GM19397 (cell line): ENCODE results near the gene STATH.
"Not testable (repeated sequence)": the region's sequence is repeated elsewhere in the genome, so short reads cannot be mapped to it uniquely, and the experiment has no call there.

ENCODE experiments used
- ATAC-seq: cut with Tn5 transposase; IDR thresholded peaks from one replicate; pipeline ENCODE4 v1.9.1; 2021; ENCODE audit warnings: mild to moderate bottlenecking, moderate library complexity; ENCODE audit not compliant: unreplicated experiment

STATH gene, protein sequence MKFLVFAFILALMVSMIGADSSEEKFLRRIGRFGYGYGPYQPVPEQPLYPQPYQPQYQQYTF

DNA sequence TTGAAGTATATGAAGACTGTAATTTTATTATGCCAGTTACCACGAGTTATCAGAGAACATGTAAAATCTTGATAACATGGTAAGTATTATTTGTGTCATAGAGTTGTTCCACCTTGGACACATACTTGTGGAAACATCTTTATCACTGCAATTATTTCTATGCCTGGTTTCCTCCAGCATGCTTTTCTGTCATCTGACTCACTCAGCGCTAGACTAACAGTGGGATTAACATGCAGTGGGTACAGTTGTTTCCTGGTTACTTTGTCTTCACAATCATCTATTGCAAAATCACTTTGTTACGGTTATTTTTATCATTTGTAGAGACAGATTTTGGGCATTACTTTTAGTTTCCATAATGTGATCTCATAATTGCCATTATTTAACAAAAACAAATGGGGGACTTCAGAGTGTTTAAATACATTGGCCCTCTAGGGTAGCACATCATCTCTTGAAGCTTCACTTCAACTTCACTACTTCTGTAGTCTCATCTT is at the start of gene STATH:
Gene STATH, plus strand, starts transcription at position 441 of the 491 bp plus-strand sequence. CDS start 2,472 bp downstream, outside the sequence.
- no peak for ATAC-seq

DNA sequence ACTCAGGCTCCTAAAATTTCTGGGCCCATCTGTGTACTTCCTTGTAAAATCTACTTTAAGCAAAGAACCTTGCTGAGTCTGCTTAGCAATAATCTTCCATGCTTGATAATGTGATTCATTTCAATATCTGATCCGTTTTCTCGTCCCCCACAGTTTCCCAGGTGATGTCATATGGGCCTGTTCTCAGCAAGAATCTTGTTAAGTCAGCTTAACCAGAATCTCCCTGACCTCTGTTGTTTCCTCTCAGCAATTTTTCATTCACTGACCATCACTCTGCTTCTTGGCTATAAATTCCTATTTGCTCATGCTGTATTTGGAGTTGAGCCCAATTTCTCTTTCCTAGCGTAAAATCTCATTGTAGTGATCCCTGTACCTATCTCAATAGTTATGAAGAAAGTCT is 44.2 kb upstream of the STATH start:
- no peak for ATAC-seq

DNA sequence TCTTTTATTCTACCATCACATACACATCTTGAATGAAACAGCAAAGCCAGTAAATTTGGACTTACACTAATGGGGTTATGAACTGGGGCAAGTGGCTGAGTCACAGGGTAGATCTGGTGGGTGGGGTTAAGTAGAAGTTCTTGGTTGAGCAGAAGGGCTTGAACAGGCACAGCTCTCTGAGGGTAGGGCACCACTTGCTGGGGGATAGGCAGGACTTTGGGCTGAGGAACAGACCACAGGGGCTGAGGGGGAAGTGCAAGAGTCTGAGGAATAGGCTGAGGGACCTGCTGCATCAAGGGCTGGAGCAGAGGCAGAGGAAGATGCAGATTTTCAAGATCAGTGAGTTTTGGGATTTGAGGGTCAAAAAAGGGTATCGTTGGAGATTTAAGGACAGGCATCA is 38.6 kb upstream of the STATH start:
- no peak for ATAC-seq

DNA sequence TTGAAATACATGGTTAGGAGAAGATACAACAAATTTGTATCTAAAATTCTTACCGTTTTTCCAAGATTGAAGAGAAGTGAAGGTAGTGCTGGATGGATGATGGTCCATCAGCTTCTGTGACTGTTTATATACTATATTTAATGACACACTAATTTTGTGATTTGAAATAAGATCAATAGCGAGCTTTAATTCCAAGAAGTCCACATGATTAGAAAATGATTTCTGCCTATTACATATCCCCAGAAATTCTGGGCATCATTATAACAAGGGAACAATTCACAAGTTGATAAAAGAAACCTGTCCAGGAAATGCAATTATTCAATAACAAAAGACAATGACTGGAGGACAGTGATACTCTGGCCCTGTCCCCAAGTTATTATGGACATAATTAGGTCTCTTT is 30.1 kb upstream of the STATH start, which contains the start of gene CSN2:
Gene CSN2, minus strand, starts transcription at position 101 of the 400 bp plus-strand sequence. CDS start 4,733 bp downstream, outside the sequence.
- no peak for ATAC-seq

DNA sequence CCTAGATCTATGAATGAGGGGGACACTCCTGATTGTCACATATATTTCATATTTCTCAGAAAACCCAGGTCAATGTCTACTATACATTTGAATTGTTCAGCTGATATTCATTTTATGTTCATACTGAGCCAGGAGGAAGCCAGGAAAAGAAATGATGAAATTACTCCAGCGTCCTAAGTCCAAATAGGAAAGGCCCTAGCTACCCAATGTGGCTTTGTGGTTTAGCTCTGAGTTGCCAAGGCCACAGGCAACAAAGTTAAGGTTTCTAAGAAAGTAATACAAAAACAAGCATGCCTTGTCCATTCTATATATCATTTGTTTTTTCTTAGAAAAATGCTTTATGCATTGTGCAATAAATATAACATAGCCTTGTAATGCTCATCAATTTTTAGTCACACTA is 25.7 kb upstream of the STATH start:
- ATAC-seq = no peak

DNA sequence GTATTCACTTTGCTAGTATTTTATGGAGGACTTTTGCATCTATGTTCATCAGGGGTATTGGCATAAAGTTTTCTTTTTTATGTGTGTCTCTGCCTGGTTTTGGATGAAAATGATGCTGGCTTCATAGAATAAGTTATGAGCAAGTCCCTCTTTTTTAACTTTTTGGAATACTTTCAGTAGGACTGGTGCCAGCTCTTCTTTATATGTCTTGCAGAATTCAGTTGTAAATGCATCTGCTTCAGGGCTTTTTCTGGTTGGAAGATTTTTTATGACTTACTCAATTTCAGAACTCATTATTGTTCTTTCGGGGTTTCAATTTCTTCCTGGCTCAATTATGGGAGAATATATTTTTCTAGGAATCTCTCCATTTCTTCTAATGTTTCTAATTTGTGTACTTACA is 21.1 kb upstream of the STATH start:
- ATAC-seq = no peak

DNA sequence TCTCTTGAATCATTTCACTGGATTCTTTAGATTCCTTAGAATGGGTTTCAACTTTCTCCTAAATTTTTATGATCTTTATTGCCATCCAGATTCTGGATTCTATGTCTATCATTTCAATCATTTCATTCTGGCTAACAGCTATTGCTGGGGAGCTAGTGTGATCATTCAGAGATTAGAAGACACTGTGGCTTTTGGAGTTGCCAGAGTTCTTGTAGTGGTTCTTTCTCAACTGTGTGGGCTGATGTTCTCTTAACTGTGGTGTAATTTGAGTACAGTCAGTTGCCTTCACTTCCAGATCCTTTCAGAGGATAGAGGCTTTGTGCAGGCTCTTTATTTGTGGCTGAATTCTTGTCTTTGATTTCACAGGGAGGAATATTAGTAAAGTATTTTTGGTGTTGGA is 18.2 kb upstream of the STATH start:
- no peak for ATAC-seq

DNA sequence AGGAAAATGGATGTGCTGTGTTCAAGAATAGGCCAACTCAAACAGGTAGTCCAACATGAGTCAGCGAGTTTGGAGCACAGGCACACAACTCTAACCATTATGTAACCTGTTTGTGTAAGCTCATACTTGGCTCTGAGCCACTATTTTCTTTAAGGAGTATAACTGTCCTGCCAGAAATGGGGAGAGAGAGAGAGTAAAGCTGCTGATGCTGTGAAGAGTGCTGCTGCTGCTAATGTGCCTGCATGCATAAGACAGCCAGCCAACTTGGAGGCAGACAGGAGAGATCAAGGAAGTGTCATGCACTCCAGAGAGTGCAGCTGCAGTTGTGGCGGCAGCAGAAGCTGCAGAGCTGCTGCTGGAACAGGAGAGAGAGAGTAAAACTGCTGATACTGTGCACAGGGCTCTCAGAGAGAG is 11.7 kb upstream of the STATH start:
- no peak for ATAC-seq

DNA sequence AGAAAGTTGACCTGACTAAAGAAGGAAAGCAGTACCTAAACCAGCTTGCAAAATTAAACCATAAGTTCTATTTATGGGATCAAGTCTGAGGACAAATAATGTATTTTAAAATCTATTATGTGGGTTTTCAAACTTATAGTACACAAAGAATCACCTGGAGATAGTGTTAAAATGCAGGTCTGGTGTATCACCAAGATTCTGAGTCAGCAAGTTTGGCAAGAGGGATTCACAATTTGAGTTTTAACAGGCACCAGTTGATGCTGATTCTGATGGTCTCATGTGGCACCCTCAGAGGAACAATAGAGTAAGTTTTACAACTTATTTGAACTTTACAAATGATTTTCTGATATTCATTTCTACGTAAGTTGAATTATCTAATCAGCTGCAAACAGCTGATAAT is 9.1 kb upstream of the STATH start:
- ATAC-seq = no peak

DNA sequence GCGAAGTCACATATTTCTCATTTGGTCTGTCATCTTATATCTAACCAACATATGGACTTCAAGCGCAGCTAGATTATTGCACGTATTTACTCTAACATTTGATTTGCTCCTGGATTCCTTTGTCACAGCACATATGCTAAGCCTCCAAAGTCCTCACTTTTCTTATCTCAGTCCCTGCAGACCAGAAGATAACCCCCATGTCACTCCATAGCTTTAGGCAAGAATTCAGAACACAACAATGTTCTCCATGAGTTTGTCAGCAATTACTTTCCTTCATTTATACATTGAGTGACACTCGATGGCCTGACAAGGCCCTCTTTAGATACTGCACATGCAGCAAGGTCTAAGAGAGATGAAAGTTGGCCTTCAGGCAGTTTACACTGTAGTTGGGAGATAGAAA is 4.8 kb upstream of the STATH start:
- no peak for ATAC-seq

DNA sequence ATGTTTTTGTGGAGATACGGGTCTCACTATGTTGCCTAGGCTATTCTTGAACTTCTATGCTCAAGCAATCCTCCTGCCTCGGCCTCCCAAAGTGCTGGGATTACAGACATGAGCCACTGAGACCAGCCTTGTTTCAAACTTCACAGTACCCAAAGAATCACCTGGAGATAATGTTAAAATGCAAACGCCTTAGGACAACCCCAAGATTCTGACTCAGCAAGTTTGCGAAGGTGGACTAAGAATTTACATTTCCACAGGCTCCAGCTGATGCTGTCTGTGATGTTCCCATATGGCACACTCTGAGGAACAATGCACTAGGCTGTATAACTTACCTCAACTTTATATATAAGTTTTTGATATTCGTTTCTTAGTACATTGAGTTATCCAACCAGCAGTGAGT is 984 bp upstream of the STATH start:
- ATAC-seq = no peak

DNA sequence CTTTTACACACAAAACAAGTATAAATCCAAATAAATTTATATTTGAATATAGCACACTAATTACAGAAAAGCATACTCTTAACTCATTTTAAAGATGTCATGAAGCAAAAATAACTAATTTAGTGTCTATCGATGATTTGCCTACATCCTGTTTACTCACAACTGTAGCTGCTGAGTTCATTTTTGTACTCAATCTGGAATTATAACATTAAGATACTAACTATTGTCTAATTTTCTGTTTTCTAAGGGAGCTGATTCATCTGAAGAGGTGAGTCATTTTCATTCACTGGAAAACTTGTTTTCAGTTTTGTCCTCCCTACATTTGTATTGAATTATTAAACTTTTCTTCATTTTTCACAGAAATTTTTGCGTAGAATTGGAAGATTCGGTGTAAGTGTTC is 3.7 kb downstream of the STATH start:
- no peak for ATAC-seq

DNA sequence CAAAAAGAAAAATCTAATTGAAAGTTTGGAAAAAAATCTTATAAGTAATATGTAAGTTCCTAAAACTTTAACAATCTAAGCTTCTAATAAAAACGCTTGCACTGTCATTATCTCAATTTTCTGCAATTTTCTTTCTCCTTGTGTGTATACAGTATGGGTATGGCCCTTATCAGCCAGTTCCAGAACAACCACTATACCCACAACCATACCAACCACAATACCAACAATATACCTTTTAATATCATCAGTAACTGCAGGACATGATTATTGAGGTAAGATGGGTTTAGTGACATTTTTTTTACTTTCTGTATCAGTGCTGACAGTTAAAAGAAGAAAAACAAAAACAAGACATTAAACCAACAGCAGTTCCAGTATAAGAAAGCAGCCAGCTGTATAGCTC is 4.9 kb downstream of the STATH start:
- no peak for ATAC-seq

DNA sequence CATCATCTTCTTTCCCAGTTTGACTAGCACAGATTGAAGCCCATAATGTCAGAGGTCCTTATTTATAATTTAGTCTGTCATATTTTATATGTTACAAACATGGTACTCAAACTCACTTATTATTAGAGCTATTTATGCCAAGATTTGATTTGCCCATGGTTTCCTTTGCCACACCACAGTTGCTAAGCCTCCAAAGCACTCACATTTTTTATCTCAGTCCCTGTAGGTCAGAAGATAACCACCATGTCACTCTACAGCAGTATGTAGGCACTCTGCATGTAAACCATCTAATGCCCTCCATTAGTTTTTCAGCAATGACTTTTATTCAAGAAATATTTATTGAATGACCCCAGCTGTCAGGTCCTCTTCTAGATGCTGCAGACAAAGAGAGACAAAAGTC is 6.7 kb downstream of the STATH start:
- no peak for ATAC-seq

DNA sequence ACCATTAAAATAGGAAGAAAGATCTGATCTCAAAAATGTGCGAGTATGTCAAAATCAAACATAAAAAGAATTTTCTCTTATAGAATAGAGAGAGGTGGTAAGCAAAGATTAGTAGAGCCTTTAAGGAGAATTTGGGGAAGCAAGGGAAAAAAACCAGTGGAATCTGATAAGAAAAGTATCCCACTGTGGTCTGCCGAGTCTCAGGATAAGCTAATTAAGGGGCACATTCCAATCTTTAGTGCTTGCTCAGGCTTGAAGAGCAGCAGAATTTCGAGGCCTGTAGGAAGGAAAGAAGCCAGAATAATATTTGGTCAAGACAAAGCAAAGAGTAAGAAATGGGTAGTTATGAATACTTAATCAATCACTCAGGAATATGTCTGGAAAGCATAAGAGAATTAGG is 13.0 kb downstream of the STATH start:
- ATAC-seq = no peak

DNA sequence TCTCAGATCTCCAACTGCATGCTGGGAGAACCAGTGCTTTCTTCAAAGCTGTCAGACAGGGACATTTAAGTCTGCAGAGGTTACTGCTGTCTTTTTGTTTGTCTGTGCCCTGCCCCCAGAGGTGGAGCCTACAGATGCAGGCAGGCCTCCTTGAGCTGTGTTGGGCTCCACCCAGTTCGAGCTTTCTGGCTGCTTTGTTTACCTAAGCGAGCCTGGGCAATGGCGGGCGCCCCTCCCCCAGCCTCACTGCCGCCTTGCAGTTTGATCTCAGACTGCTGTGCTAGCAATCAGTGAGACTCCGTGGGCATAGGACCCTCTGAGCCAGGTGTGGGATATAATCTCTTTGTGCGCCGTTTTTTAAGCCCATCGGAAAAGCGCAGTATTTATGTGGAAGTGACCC is 23.2 kb downstream of the STATH start:
- not testable (repeated sequence) for ATAC-seq

DNA sequence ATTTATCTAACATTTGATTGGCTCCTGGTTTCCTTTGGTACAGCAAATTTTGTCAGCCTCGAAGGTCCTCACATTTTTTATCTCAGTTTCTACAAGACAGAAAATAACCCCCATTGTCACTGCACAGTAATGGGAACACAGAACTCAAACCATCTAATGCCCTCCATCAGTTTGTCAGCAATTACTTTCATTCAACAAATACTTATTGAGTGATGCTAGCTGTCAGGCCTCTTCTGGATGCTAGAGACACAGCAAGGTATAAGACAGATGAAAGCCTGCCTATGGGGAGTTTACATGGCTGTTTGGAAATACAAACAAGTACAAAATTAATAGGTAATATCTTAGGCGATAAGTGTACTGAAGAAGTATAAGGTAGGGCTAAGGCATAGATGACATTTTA is 27.5 kb downstream of the STATH start:
- no peak for ATAC-seq

DNA sequence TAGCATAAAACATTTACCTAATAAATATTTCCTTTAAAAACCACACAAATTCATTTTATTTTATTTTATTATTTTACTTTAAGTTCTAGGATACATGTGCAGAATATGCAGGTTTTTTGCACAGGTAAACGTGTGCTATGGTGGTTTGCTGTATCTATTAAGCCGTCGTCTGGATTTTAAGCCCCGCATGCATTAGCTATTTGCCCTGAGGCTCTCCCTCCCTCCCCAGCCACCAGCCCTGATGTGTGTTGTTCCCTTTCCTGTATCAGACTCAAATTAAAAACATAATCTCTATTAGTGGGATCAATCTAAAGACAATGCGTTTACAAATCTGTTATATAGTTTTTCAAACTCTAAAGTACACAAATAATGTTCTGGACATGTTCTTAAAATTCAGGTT is 31.2 kb downstream of the STATH start:
- no peak for ATAC-seq

DNA sequence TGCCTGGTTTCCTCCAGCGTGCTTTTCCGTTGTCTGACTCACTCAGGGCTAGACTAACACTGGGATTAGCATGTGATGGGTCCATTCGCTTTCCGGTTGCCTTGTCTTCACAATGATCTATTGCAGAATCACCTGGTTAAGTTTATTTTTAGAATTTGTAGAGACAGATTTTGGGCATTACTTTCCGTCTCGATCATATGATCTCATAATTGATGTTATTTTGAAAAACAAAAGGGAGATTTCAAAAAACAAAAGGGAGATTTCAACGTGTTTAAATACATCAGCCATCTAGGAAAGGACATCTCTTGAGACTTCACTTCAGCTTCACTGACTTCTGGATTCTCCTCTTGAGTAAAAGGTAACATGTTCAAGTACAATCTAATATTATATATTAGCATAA is 32.4 kb downstream of the STATH start, which contains the start of gene HTN3:
Gene HTN3, plus strand, starts transcription at position 301 of the 400 bp plus-strand sequence. CDS start 2,282 bp downstream, outside the sequence.
- not testable (repeated sequence) for ATAC-seq

DNA sequence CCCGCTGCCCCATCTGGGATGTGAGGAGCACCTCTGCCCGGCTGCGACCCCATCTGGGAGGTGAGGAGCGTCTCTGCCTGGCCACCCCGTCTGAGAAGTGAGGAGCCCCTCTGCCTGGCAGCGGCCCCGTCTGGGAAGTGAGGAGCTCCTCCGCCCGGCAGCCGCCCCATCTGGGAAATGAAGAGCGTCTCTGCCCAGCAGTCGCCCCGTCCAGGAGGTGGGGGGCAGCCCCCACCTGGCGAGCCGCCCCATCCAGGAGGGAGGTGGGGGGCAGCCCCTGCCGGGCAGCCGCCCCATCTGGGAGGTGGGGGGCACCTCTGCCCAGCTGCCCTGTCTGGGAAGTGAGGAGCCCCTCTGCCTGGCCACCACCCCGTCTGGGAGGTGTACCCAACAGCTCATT is 41.8 kb downstream of the STATH start:
- not testable (repeated sequence) for ATAC-seq

DNA sequence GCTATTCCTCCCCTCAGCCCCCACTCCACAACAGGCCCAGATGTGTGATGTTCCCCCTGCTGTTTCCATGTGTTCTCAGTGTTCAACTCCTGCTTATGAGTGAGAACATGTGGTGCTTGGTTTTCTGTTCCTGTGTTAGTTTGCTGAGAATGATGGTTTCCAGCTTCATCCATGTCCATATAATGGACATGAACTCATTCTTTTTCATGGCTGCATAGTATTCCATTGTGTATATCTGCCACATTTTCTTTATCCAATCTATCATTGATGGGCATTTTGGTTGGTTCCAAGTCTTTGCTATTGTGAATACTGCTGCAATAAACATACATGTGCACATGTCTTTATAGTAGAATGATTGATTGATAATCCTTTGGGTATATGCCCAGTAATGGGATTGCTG is 44.2 kb downstream of the STATH start:
- not testable (repeated sequence) for ATAC-seq

DNA sequence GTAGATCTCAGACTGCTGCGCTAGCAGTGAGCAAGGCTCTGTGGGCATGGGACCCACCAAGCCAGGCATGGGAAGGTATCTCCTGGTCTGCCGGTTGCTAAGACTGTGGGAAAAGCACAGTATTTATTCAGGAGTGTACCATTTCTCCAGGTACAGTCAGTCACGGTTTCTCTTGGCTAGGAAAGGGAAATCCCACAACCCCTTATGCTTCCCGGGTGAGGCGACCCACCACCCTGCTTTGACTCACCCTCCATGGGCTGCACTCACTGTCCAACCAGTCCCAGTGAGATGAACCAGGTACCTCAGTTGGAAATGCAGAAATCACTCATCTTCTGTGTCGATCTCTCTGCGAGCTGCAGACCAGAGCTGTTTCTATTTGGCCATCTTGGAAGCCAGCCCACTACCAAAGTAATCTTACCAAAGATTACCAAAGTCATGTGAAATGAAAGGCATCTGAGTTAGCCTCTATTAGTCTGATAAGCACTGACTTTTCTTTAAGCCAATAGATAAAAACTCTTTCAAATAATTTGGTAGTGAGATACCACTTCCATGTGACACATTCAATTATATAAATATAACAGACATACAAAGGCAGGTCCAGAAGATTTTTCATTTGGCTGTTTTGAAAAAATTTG is 46.0 kb downstream of the STATH start:
- ATAC-seq = no peak

DNA sequence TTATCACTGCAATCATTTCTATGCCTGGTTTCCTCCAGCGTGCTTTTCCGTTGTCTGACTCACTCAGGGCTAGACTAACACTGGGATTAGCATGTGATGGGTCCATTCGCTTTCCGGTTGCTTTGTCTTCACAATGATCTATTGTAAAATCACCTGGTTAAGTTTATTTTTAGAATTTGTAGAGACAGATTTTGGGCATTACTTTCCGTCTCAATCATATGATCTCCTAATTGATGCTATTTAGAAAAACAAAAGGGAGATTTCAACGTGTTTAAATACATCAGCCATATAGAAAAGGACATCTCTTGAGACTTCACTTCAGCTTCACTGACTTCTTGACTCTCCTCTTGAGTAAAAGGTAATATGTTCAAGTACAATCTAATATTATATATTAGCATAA is 54.4 kb downstream of the STATH start, which contains the start of gene HTN1:
Gene HTN1, plus strand, starts transcription at position 301 of the 400 bp plus-strand sequence. CDS start 2,639 bp downstream, outside the sequence.
- ATAC-seq = not testable (repeated sequence)
